Stimulated activated CD8-positive, alpha-beta memory T cell treated with anti-CD3 and anti-CD28 coated beads, Interleukin-12 subunit alpha, Interleukin-12 subunit beta, amount 100 ng/mL, for 4 hours (primary cell): ENCODE results near the gene C5orf58.

Experiments
- DNase-seq: peaks from one replicate; pipeline ENCODE4 v3.0.0-alpha.2; 2020; ENCODE audit warnings: low read depth

C5orf58 gene, protein sequence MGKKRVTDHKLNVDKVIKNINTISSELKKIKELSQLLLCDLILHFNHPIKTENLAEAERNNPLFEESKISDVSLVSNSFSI

DNA sequence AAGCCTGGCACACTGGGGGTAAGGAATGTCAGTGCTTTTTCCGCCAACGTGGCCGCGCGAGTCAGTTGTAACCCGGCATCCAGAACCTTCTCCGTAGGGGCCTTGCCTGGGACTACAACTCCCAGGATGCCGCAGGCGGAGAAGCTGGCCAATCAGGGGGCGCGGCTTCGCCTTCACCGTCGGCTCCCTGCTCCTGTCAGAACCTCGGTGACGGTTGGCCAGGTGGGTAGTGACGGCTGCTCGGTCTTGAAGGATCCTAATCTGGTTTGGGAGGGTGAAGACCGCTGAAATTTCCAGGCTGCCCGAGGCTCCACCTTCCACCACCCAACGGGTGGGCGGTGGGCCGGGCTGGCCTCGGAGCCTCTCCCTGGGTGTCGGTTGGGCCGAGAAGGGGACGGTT is at the start of gene C5orf58:
Gene C5orf58 (plus strand): TSS at position 200 of the 400 bp plus-strand sequence. CDS start 1,992 bp downstream, outside the sequence.
- DNase-seq: no peak

DNA sequence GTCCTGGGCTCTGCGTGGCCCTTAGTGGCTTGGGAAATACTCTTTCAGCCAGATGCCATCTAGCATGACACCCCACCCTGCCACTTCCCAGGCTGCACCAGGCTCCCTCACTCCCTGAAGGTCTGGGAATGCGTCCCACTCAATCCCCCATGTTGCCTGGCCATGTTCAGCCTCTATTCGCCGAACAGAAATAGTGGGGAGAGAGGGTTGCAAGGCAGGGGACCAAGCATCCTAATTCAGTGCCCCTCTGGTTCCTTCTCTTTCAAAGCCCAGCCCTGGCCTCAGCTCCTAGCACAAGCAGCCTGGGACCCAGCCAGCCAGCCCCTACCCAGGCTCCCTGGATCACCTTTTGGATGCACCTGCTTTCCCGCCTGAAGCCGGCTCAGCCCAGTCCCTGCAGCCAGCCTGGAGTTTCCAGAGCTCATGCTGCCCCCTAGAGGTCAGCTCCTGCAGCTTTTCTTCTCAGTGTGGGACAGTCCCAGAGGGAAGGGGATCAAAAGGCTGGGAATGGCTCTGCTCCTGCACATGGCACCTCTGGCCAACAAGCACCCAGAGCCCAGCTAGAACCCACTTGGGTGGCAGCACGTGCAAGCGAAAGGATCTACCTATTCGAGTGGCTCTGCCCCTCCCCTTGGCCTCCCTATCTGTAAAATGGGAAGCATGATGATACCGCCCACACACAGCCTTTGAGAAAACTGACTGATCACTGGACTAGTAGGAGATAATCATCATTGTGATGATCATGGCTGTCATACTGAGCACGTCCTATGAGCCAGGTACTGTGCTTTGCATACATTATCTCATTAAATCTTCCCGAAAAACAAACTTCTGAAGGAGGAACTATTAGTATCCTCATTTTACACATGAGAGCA is 48.7 kb upstream of the C5orf58 start:
- DNase-seq: no peak

DNA sequence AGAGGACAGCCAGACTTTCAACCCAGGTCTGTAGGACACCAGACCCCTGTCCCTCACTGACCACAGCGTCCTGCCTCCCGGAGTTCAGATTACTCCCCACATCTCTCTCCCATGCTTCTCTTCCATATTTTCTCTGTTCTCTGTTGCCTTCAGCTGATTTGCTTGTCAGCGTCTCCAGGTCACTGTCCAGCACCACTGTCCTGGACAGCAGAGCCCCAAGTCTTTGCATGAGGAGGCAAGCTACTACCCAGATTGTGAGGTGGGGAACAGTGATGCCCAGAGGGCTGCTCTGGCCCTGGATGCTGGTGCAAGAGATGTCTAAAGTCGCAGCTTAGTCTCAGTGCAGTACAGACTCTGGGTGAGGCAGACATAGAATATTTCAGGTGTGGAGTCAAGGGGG is 48.0 kb upstream of the C5orf58 start:
- DNase-seq: no peak

DNA sequence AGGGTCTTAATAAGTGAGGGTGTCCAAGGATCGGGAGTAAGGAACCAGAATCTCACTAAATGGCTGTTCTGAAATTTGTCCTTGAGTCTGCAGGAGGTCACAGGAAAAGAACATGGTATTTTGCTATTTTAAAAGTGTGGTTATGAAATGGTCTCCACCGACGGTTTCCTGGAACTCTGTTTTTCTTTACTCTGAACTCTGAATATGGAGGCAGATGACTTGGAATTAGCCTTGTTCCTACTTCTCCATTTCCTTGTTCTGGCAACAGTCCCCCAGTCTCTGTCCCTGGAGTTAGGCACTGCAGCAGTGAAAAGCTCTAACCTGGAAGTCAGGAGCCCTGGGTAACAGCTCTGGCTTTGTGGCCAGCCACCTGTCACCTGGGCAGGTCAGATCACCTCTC is 46.6 kb upstream of the C5orf58 start:
- DNase-seq: no peak

DNA sequence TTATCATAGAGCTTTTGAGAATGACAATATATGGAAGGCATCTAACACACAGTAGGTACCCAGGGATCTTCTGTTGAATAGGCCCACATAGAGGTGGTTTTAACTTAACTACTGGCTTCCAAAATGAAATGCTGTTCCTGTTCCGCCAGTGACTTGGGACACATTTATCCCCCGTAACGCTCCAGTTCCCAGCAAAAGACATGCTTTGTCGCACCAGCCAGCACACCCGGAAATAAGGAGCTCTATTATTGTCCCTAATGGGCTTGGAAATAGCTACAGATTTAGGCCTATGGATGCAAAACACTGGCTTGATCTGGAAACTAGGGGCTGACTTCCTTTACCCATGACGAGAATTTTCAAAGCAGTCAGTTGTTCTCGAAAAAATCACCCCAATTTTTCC is 45.9 kb upstream of the C5orf58 start:
- no peak for DNase-seq

DNA sequence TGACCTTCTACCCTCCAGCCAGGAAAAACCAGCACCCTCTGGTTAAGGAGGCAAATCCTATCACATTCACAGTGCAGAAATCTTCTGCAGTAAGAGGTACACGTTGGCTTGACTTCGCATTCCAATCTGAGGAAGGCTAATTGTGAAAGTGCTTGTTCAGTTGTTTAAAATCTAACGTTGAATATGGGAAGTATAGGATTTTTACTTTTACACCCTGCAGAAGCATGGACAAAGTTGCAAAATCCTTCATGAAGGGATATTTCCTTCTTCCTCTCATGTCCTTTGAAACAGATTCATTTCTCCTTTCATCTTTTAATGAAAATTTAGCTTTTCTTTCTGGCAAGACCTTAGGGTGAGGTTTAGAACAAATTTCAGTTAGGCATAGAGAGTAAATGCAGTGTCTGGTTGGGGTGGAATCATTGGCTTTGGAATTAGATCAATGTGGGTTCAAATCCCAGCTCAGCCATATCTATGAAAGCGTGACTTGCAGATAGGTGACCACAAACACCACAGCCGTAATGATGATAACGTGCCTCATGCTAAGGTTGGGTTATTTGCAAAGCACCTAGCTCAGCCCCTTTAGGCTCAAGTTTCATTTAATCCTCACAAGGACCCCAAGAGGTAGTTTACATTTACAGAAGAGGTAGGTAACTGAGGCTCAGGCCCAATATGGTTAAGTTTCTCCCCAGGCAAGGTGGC is 42.2 kb upstream of the C5orf58 start:
- DNase-seq: no peak

DNA sequence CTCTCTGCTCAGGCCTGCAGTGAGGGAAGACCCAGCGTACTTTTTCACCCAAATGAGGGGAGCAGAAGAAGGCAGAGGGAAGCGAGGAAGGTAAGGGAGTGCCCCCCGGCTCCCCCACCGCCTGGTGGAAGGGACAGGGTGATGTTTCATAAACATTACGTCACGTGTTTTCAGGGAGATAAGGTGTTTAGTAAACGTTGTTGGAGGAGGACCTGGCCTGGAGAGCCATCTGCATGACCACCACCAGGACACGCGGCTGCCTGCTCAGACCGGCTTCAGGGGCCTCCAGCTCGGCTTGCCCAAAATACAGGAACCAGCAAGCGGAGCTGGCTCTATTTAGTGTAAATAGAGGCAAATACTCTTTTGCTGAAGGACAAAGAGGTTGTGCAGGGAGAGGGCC is 40.0 kb upstream of the C5orf58 start:
- DNase-seq: no peak

DNA sequence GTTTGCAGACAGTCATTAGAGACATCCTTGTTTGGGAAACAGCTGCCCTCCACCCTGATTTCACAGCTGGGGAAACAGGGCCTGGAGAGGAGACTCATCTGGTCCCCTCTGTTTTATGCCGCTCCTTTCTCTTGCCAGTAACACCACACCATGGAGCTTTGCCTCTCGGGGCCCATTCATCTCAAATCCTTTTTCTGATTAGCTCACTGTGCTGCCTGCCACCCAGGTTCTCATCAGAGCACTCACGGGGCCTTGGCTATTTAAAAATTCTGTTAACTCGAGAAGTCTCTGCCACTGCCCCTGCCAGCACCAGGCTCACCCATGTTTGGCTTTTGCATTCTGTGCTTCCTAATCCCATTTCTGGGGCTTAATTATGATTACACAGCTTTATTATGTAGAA is 36.8 kb upstream of the C5orf58 start:
- DNase-seq: no peak

DNA sequence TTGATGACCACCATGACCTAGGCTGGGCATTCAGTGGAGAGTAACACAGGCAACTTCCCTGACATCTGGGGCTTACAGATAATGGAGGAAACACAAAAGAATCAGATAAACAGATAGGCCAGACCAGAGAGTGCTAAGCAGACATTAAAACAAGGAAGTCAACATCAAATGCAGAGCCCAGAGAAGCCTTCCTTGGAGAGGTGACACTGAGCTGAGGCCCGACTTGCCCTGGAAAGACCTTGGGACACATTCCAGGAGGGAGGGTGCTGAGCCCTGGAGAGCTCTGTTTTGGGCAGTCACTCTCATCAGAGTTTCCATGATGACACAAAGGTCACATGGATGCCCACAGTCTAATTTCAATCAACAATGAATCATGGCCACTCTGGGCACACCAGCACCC is 31.9 kb upstream of the C5orf58 start:
- no peak for DNase-seq

DNA sequence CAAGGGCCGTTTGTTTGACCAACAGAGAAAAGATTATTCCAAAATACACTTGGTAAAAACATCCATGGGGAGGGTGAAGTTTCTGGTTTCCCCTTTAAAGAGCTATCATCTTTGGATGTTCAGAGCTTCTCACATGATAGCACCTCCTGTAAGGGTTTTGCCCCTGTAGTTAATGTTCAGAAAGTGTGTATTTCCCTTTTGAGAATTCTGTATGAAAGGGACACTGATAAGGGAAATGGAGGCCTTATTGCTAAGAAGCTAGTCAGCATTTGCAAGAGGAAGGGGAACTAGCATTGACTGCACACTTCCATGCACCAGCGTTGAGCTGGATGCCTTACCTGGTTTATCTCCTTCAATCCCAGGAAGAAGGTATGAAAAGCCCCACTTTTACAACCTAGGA is 31.5 kb upstream of the C5orf58 start:
- DNase-seq: no peak

DNA sequence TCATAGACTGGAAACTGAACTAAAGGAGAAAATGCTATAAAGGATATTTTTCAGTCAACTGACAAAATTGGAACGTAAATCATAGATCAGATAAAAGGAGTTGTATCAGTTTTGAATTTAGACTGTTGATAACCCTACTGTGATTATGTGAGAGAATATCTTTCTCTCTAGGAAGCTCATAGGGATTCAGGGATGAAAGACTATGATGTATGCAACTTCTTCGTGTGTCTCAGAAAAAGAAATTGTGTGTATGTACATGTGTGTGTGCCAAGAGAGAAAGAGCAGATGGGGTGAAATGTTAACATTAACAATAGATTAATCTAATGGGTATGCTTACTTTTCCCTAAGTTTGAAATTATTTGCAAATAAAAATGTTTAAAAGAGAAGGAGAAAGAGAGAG is 30.7 kb upstream of the C5orf58 start:
- DNase-seq: no peak

DNA sequence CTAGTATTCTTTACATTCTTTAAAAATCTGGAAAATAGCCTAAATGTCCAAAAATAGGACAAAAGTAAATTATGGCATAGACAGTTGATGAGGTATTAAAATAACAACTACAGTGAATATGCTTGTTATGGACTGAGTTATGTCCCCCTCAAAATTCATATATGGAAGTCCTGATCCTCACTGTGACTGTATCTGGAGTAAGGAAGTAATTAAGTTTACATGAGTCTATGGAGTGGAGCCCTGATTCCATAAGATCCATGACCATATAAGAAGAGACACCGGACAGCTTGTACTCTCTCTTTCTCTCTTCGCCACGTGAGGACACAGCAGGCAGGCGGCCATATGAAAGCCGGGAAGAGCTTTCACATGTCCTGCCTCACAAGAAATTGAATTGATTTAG is 28.6 kb upstream of the C5orf58 start:
- DNase-seq: no peak

DNA sequence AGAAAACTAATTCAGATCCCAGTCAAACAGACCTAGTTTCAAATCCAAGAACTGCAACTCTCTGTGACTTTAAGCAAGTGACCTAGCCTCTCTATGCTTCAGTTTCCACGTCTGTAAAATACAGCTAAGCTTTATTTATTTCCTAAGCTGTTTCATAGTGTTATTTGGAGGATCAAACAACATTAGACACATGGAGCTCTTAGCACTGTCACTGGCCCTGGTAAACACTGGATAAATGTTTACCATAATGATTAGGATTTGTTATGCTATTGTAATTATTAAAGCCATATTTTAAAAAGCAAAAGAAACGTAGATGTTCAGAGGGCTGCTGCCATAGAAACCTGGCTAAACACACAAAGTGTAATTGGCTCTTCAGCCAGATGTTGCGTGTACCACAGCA is 26.6 kb upstream of the C5orf58 start:
- no peak for DNase-seq

DNA sequence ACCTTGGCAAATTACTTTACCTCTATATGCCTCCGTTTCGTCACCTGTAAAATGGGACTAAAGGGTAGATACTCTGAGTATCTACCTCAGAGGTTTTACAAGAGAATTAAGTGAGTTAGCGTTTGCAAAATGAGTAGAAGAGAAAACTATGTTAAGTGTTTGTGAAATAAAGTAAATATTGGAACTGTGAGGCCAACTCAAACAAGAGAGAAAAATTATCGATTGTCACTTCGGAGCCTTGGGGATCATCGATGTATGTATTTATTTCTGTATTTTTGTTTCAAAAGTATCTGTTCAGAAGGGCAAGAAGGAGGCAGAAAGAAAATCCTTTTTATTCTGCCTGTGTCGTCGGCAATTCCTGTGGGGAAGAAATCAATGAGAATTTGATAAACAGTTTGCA is 25.8 kb upstream of the C5orf58 start:
- DNase-seq: no peak

DNA sequence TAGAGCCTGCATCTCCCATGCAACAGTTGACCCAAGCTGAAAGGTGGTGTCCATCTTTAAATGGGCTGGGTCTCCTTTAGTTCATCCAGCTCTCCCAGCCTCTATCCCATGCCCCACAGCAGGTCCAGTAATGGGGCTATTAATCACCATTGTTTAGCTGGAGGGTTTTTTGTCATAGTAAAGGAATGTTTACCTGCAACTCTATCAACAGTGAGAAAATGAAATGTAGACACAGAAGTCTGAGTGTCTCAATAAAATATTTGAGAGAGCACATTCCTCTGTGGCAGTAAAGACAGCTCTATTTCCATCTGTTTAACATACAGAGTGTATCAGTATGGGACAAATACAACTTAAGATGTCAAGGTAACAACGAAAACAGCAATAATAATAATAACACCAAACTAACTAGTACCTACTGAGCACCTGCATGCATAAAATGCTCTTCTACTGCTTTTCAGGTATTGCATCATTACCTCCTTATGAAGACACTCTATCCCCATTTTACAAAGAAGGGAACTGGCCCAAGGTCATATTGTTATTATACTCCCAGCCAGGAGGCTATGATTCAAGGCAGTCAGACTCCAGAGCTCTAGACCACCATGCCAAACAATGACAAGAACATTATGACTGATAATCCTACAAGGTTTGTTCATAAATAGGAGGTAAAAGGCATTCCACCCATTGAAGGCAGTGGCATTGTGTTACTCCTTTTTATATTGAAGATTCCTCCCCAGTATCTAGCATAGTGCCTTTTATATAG is 21.0 kb upstream of the C5orf58 start:
- no peak for DNase-seq

DNA sequence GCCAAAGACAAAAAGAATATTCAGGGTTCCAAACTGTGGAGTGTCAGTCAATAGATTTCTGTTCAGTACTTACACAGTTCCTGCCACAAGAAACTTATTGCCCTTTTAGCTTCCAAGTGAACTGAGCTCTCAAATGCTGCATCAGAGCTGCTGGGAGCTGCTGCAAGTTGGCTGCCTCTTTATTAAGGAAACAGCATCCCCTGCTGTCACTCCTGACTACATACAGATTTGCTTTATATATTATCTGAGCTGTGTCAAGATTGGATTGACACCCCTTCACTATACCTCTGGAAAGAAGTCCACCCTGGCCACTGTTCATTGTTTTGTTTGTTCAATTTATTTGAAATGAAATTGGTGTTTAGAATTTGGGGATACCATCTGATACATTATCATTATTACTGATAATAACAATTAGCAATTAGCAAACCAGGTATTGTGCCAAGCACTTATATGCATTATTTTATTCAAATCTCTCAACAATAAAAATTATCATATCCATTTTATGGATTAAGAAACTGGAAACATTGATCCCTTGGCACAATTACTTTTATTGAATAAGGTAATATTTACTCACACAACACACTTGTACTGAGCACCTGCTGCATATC is 16.4 kb upstream of the C5orf58 start:
- no peak for DNase-seq

DNA sequence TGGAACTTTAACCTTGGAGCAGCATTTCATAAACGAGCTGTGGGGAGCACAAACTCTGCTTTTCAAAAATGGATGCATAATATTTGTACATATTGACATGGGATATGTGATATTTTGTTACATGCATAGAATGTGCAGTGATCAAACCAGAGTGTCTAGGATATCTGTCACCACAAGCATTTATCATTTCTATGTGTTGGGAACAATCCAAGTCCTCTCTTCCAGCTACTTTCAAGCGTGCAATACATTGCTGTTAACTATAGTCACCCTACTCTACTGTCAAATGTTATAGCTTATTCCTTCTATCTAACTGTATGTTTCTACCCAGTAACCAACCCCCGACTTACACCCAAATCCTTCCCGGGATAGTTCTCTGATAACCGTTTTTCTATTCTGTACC is 15.0 kb upstream of the C5orf58 start:
- DNase-seq: no peak

DNA sequence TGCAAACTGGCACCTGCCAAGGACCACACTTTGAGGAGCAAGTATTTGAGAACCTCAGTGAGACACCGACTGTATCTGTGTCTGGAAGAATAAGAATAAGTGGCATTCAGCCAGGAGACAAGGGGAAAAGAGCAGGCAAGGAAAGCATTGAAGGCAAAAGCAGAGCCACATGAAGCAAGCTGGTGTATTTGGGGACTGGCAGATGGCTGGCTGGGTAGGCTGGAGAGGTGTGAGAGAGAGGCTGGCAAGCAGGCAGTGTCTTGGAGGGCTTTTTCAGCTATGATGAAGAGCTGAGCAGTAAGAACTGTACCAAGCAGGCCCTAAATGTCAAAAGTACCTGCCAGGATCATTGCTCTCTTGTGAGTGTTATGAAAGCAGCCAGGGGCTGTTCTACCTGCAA is 14.1 kb upstream of the C5orf58 start:
- no peak for DNase-seq

DNA sequence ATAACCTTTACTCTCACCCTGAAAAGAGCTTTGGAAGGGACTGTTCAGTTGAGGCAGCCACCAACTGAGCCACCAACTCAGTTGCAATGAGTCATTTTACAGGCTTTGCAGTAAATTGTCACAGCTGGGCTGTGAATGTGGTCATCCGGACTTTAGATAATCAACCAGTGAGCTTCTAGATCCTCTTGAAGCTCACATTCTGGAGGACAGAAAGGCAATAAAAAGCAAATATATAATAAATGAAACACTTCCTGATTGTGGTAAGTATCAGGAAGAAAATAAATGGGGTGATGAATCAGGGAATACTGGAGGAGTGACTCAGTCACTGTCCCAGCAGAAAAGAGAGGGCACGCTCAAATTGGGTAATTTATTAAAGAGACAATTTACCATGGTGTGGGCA is 13.2 kb upstream of the C5orf58 start:
- DNase-seq: no peak

DNA sequence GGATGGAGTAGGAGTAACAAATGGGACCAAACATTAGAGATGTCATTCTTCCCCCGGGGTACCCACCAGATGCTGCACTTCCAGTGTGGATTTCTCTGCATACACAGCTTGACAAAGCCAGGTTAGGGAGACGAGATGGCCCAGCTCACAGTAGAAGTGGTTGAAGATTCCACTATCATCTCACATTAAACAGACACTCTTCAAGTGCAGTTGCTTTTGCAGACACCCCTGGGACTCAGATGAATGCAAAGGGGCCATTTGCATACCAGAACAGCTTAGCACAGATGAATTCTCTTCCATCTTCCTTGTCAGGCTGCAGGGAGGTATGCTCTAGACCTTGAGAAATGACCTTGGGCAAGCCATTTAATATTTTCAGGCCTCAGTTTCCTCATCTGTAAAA is 12.6 kb upstream of the C5orf58 start:
- no peak for DNase-seq

DNA sequence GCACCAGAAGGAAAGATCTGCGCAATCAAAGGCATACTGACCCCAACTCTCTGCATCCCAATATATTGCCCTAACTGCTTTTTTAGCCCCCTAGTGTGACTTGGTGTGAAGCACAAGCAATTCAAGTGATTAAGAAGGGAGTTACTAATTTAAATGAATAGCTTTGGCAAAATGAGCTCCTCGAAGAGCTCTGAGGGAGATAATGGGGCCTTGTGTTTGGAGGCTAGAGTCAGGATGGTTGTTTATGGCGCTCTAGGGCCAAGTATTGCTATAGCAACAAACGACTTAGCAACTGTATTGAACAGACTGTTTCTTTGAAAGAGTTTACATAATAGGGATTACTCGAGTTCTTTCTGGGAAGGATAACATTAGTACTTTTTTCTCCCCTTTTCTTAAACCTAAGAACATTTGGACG is 11.5 kb upstream of the C5orf58 start:
- DNase-seq: no peak

DNA sequence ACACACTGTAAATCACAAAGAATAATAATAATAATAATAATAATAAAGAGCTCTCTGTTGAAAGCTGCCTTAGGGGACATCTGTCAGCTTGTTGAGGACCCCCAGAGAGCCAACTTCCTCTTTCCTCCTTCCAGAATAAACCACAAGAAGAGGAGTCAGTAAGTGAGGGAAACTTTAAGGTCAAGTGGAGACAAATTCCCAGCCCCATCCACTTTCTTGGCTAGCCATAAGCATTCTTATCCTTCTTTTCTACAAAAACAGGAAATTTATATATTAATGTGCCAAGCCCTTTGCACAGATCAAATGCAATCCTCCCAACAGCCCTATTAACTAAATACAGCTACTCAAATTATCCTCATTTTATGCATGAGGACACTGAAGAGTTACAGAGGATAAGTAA is 9.4 kb upstream of the C5orf58 start:
- DNase-seq: no peak
